Astrocyte (in vitro differentiated cells and primary cell): Measurements from ENCODE around the gene MRPS2. TPM values are rescaled to one million over a fixed set of nuclear protein-coding genes. Genes with fewer than 3 reads are reported as not detected.

Experiments
- DNase-seq: peaks from one replicate; pipeline ENCODE4 v3.0.0-alpha.2; 2010; ENCODE audit warnings: low read depth
- FAIRE-seq: peaks from 2 replicates; lab custom pipeline; 2011; peaks lifted over from hg19 to GRCh38; lab: Jason Lieb, UNC
- H2AFZ ChIP-seq: 2 replicates; pipeline ENCODE4 v1.6.0; 2012; ENCODE audit warnings: low read depth, low read length, inconsistent platforms
- H3K27ac ChIP-seq: 2 replicates; pipeline ENCODE4 v1.5.1; 2011; ENCODE audit warnings: low read depth, low read length, inconsistent platforms
- H3K27me3 ChIP-seq: 2 replicates; pipeline ENCODE4 v1.6.0; 2011; ENCODE audit warnings: low read length, inconsistent platforms; ENCODE audit not compliant: insufficient read depth
- H3K36me3 ChIP-seq: 2 replicates; pipeline ENCODE4 v1.5.1; 2011; ENCODE audit warnings: low read length, inconsistent platforms; ENCODE audit not compliant: insufficient read depth
- H3K4me1 ChIP-seq: 2 replicates; pipeline ENCODE4 v1.5.1; 2011; ENCODE audit warnings: low read length, inconsistent platforms; ENCODE audit not compliant: insufficient read depth
- H3K4me2 ChIP-seq: 2 replicates; pipeline ENCODE4 v1.6.0; 2012; ENCODE audit warnings: low read length, inconsistent platforms
- H3K4me3 ChIP-seq: 2 replicates; pipeline ENCODE4 v1.5.1; 2011; ENCODE audit warnings: low read depth, mild to moderate bottlenecking, low read length, inconsistent platforms; ENCODE audit not compliant: insufficient read depth
- H3K79me2 ChIP-seq: 2 replicates; pipeline ENCODE4 v1.6.0; 2012; ENCODE audit warnings: mild to moderate bottlenecking, low read length, inconsistent platforms; ENCODE audit not compliant: insufficient read depth
- H3K9ac ChIP-seq: 2 replicates; pipeline ENCODE4 v1.6.0; 2012; ENCODE audit warnings: mild to moderate bottlenecking, low read length, inconsistent platforms
- H3K9me3 ChIP-seq: 2 replicates; pipeline ENCODE4 v1.5.1; 2012; ENCODE audit warnings: low read depth, mild to moderate bottlenecking, low read length, inconsistent platforms; ENCODE audit not compliant: insufficient read depth
- H4K20me1 ChIP-seq: 2 replicates; pipeline ENCODE4 v1.6.0; 2012; ENCODE audit warnings: low read length, inconsistent platforms; ENCODE audit not compliant: insufficient read depth
- H3K27ac Mint-ChIP-seq: one replicate; pipeline ENCODE4 v1.8.0; 2021; ENCODE audit warnings: mild to moderate bottlenecking, mixed read lengths; ENCODE audit not compliant: unreplicated experiment
- H3K27me3 Mint-ChIP-seq: one replicate; pipeline ENCODE4 v1.8.0; 2021; ENCODE audit warnings: low read depth, mixed read lengths; ENCODE audit not compliant: unreplicated experiment
- H3K36me3 Mint-ChIP-seq: one replicate; pipeline ENCODE4 v1.8.0; 2021; ENCODE audit warnings: low read depth, mixed read lengths; ENCODE audit not compliant: unreplicated experiment
- H3K4me1 Mint-ChIP-seq: one replicate; pipeline ENCODE4 v1.8.0; 2021; ENCODE audit warnings: low read depth, mixed read lengths; ENCODE audit not compliant: unreplicated experiment
- H3K4me3 Mint-ChIP-seq: one replicate; pipeline ENCODE4 v1.8.0; 2021; ENCODE audit warnings: mild to moderate bottlenecking, moderate library complexity, mixed read lengths; ENCODE audit not compliant: unreplicated experiment
- H3K9me3 Mint-ChIP-seq: one replicate; pipeline ENCODE4 v1.8.0; 2021; ENCODE audit warnings: mild to moderate bottlenecking, mixed read lengths; ENCODE audit not compliant: unreplicated experiment
- CTCF ChIP-seq: IDR thresholded peaks from 2 replicates; pipeline ENCODE4 v1.5.1; 2011; ENCODE audit warnings: low read depth, mild to moderate bottlenecking, inconsistent platforms, low read length, moderate library complexity; ENCODE audit not compliant: insufficient read depth
- EZH2 ChIP-seq: IDR thresholded peaks from 2 replicates; pipeline ENCODE4 v1.6.1; 2012; ENCODE audit warnings: mild to moderate bottlenecking, low read length, inconsistent platforms; ENCODE audit not compliant: insufficient read depth
- total RNA-seq: library from RNA; stranded (reverse); gene quantifications from 2 replicates; pipeline ENCODE4 v1.2.1, GENCODE V29; 2021

MRPS2 gene
- total RNA-seq, 1 donor from 2014 or later: 38.6 TPM

DNA sequence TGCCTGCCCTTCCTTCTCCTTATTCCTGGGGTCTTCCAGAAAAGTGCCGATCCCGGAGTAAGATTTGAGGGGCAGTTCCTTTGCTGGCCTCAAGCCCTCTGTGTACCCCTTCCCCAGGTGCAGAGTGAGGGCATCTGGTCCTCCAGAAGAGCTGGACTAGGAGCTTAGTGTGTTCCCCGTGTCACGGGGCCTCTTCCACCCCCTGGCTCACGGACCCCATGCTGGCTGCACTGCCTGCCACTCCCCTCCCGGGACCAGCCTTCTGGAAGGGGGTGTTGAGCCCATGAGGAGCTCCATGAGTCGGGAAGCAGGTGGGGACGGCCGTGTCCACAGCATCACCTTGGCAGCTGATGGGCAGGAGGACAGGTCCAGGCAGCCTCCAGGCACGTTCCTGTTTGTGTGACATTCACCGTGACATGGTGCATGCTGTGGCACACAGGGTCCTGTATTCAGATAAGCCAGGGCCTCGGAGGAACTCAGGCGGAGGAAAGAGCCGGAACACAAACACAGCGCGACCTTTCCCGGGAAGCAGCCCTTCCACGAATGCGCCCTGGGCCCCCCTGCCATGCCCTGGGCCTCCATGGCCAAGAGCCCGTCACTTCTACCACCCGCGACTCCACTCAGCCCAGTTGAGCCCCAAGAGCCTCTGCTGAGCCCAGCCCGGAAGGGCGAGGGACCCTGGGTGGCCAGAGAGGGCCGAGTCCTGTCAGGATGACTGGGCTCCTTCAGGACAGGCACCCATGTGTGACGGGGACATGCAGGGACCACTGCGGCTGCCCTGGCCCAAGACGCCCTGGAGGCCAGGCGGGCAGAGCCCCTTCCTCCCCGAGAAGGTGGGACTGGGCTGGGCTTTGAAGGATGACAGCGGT, 14.8 kb downstream of the MRPS2 start:
- H3K27ac Mint-ChIP-seq: no peak overlapping the region
- DNase-seq: no peak
- Histone ChIP-seq H3K27me3 (peaks cover 3% of the 10 kb centered on the region), H3K9ac (no peak overlapping the region), H3K27ac (no peak overlapping the region), H3K36me3 (no peaks in the 10 kb centered on the region), H4K20me1 (no peaks in the 10 kb centered on the region), H3K79me2 (no peaks in the 10 kb centered on the region), H3K4me1 (no peaks in the 10 kb centered on the region), H2AFZ (no peak overlapping the region), H3K4me2 (no peak overlapping the region), H3K9me3 (no peaks in the 10 kb centered on the region), H3K4me3 (no peak overlapping the region)
- H3K4me3 Mint-ChIP-seq: no peak overlapping the region
- H3K4me1 Mint-ChIP-seq: peaks cover 2% of the 10 kb centered on the region
- H3K36me3 Mint-ChIP-seq: no peaks in the 10 kb centered on the region
- no peak for TF ChIP-seq EZH2
- TF ChIP-seq CTCF: no peak
- no peak for FAIRE-seq
- H3K9me3 Mint-ChIP-seq: no peaks in the 10 kb centered on the region
- peaks cover 4% of the 10 kb centered on the region for H3K27me3 Mint-ChIP-seq

GRCh38 chr9:135516132-135516860, 15.8 kb downstream of the MRPS2 start:
- no peak for DNase-seq
- H4K20me1 ChIP-seq: no peaks in the 10 kb centered on the region
- no peaks in the 10 kb centered on the region for H3K4me1 ChIP-seq
- Mint-ChIP-seq H3K27me3 (peaks cover 11% of the 10 kb centered on the region), H3K4me3 (no peak overlapping the region), H3K36me3 (no peaks in the 10 kb centered on the region), H3K27ac (no peak overlapping the region), H3K9me3 (no peaks in the 10 kb centered on the region), H3K4me1 (peaks cover 2% of the 10 kb centered on the region)
- H3K79me2 ChIP-seq: no peaks in the 10 kb centered on the region
- H3K9me3 ChIP-seq: no peaks in the 10 kb centered on the region
- H3K4me3 ChIP-seq: no peak overlapping the region
- TF ChIP-seq CTCF: no peak
- TF ChIP-seq EZH2: no peak
- no peak overlapping the region for H3K27ac ChIP-seq
- no peak overlapping the region for H3K4me2 ChIP-seq
- FAIRE-seq: no peak
- no peak overlapping the region for H3K9ac ChIP-seq
- peaks cover 3% of the 10 kb centered on the region for H3K27me3 ChIP-seq
- H2AFZ ChIP-seq: no peak overlapping the region
- no peaks in the 10 kb centered on the region for H3K36me3 ChIP-seq
